Upper lobe of left lung (tissue), 6 donors: Measurements from ENCODE around the gene GPR42. TPM values are rescaled to one million over a fixed set of nuclear protein-coding genes. Genes with fewer than 3 reads are reported as not detected.

Experiments
- ATAC-seq, 2 donors: fragments of 200-7000 bp; cut with Tn5 transposase; one replicate each; pipeline ENCODE4 v1.9.1; 2022; ENCODE audit warnings: mild to moderate bottlenecking in 2 of 2, moderate library complexity in 2 of 2; ENCODE audit not compliant: low FRiP score in 2 of 2
- DNase-seq, 2 donors: peaks; one replicate each; pipeline ENCODE4 v3.0.0-alpha.2; 2019 to 2020
- H3K27ac ChIP-seq, 4 donors: fragments of 200-600 bp; sonication (generic); one replicate each; pipeline ENCODE4 v1.5.1; 2016 to 2019
- H3K27me3 ChIP-seq, 4 donors: fragments of 200-600 bp; sonication (generic); one replicate each; pipeline ENCODE4 v1.5.1; 2017 to 2019
- H3K36me3 ChIP-seq, 4 donors: fragments of 200-600 bp; sonication (generic); one replicate each; pipeline ENCODE4 v1.5.1; 2016 to 2019
- H3K4me1 ChIP-seq, 4 donors: fragments of 200-600 bp; sonication (generic); one replicate each; pipeline ENCODE4 v1.5.1; 2018 to 2019
- H3K4me3 ChIP-seq, 4 donors: fragments of 200-600 bp; sonication (generic); one replicate each; pipeline ENCODE4 v1.5.1; 2017 to 2019; ENCODE audit warnings: mild to moderate bottlenecking in 2 of 4, moderate library complexity in 1 of 4
- H3K9me3 ChIP-seq, 4 donors: fragments of 200-600 bp; sonication (generic); one replicate each; pipeline ENCODE4 v1.5.1; 2018 to 2019
- EP300 ChIP-seq, 4 donors: sonication (generic); formaldehyde crosslinking; IDR thresholded peaks; one replicate each; pipeline ENCODE4 v1.5.1; 2017; ENCODE audit warnings: antibody characterized with exemption in 4 of 4, control low read depth in 2 of 4
- POLR2A ChIP-seq, 4 donors: fragments of 450-650 bp; IDR thresholded peaks; one replicate each; pipeline ENCODE4 v1.5.1; 2016 to 2017; ENCODE audit warnings: antibody characterized with exemption in 4 of 4, mild to moderate bottlenecking in 2 of 4
- POLR2AphosphoS5 ChIP-seq, 2 donors: sonication (generic); formaldehyde crosslinking; IDR thresholded peaks; one replicate each; pipeline ENCODE4 v1.5.1; 2017; ENCODE audit warnings: antibody characterized with exemption in 2 of 2
- WGBS, 2 donors: methylation state at CpG; one replicate each; pipeline ENCODE4 v1.1.5; 2017 to 2018; 5-methylcytosine and 5-hydroxymethylcytosine counted together
- total RNA-seq, 6 donors: library from RNA; depleted of rRNA in 4 of 6; stranded (reverse); fragments of >200 nt in 4 of 6; gene quantifications; one replicate each; pipeline versions ENCODE4 v1.1.0 to v1.2.1, GENCODE V29; 2016 to 2021
- TF ChIP-seq, protein P1 (sequence below), 6 experiments: fragments of 450-650 bp in 4 of 6; fragments of 200-600 bp in 2 of 6; sonication (generic) in 2 of 6; IDR thresholded peaks; one replicate each; pipeline ENCODE4 v1.5.1; 2016 to 2019; ENCODE audit warnings: antibody characterized with exemption in 6 of 6
- donor health status: DM: no; HTN: no; CAD: no; lungs with moderate emphysema.
- donor health status: DM: no; HTN: yes; CAD: no; lungs with severe emphysema.

GPR42 gene
- total RNA-seq, 6 donors from 2014 or later, result 0.14 to 0.17 TPM; not detected in 4

DNA sequence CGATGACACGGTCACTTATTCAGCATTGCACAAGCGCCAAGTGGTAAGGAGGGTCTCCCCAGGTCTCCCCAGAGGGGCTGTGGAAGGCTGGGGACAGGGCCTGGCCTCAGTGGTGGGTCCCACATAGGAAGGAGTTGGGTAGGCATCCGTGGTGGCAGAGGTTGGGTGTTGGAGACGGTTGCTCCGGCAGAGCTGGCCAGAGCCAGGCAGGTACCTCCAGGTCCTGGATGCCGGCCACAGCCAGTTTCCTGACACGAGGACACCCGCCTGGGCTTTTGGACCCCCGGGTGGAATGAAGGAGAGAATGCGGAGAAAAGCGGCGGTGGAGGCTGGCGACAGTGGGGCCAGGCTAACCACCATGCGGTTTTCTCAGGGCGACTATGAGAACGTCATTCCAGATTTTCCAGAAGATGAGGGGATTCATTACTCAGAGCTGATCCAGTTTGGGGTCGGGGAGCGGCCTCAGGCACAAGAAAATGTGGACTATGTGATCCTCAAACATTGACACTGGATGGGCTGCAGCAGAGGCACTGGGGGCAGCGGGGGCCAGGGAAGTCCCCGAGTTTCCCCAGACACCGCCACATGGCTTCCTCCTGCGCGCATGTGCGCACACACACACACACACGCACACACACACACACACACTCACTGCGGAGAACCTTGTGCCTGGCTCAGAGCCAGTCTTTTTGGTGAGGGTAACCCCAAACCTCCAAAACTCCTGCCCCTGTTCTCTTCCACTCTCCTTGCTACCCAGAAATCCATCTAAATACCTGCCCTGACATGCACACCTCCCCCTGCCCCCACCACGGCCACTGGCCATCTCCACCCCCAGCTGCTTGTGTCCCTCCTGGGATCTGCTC is 24.4 kb upstream of the GPR42 start:
- Histone ChIP-seq H3K4me3 (no peak overlapping the region), H3K27me3 (no peaks in the 10 kb centered on the region), H3K4me1 (peaks cover 0 to 18% (median 11%) of the 10 kb centered on the region in 4 donors), H3K36me3 (no peaks in the 10 kb centered on the region), H3K9me3 (no peaks in the 10 kb centered on the region), H3K27ac (peak overlapping the region in 2 of 4 donors; percentile 55 to 59)
- ATAC-seq (no peak), DNase-seq (peak in 1 of 2 donors; percentile 24)
- 63 to 65% methylated on average over 25 to 28 of the region's 28 CpGs for WGBS, 2 donors
- TF ChIP-seq POLR2AphosphoS5 (IDR thresholded peaks at IDR 0.05) (no peak), POLR2A (IDR thresholded peaks at IDR 0.05) (no peak), EP300 (IDR thresholded peaks at IDR 0.05) (no peak)
- TF ChIP-seq, protein P1, sequence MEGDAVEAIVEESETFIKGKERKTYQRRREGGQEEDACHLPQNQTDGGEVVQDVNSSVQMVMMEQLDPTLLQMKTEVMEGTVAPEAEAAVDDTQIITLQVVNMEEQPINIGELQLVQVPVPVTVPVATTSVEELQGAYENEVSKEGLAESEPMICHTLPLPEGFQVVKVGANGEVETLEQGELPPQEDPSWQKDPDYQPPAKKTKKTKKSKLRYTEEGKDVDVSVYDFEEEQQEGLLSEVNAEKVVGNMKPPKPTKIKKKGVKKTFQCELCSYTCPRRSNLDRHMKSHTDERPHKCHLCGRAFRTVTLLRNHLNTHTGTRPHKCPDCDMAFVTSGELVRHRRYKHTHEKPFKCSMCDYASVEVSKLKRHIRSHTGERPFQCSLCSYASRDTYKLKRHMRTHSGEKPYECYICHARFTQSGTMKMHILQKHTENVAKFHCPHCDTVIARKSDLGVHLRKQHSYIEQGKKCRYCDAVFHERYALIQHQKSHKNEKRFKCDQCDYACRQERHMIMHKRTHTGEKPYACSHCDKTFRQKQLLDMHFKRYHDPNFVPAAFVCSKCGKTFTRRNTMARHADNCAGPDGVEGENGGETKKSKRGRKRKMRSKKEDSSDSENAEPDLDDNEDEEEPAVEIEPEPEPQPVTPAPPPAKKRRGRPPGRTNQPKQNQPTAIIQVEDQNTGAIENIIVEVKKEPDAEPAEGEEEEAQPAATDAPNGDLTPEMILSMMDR (IDR thresholded peaks at IDR 0.05), result no peak

DNA sequence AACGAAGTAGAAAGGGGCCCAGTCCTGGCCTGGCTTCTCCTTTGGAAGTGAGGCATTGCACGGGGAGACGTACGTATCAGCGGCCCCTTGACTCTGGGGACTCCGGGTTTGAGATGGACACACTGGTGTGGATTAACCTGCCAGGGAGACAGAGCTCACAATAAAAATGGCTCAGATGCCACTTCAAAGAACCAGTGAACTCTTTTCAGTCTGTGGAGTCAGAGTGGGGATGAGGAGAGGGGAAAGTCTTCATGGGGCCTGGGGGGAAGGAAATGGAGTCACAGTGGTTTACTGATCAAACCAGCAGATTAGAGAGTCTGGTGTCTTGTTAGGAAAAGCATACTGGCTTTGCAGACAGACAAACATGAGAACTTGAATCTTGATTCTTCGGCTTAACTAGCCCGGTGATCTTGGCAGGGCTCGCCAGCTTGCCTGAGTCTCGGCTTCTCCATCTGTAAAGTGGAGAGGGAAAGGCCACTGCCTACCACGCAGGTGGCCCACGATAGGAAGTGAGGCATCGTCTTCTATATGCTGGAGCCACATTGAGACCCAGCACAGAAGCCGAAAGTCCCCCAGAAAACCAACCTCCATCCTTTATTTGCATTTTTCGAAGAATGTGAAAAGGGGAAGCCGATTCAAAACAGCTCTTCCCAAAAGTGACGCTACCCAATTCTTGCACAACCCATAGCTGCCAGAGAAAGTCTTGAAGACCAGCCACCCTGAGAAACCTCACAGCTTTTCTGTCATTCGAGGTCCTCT is 23.5 kb upstream of the GPR42 start, which contains the start of gene FFAR1:
Gene FFAR1, plus strand, starts transcription at position 732 of the 759 bp plus-strand sequence. CDS start 3,650 bp downstream, outside the sequence.
- DNase-seq (peak in 1 of 2 donors; percentile 48), ATAC-seq (peak in 1 of 2 donors; percentile 44)
- Histone ChIP-seq H3K9me3 (no peaks in the 10 kb centered on the region), H3K4me1 (peaks cover 0 to 18% (median 11%) of the 10 kb centered on the region in 4 donors), H3K36me3 (no peaks in the 10 kb centered on the region), H3K4me3 (no peak within 1 kb of the TSS), H3K27me3 (no peaks in the 10 kb centered on the region), H3K27ac (peak within 1 kb of the TSS; percentile 55 to 63 (median 60))
- no peak for TF ChIP-seq POLR2A (IDR thresholded peaks at IDR 0.05)
- TF ChIP-seq EP300 (IDR thresholded peaks at IDR 0.05), result no peak
- TF ChIP-seq, protein P1 (IDR thresholded peaks at IDR 0.05), result no peak
- WGBS, 2 donors, result 46 to 54% methylated on average over 18 of the region's 18 CpGs

DNA sequence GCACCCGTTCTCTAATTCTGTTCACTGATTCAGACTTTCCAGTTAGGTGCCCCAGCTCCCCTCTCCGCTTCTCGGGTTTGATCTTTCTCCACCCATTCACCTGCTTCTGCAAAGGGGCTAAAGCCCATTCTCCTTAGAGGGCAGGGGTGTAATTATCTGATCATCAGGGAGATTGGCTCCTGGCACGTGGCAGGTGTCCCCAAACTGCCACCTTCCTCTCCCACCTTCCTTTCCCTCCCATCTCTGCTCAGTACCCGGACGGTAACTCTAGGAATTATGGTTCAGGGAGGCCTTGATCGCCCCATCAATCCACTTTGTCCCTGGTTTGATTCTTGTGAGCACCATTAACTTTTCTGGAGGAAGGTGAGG is 23.0 kb upstream of the GPR42 start:
- no peaks in the 10 kb centered on the region for H3K36me3 ChIP-seq
- H3K4me1 ChIP-seq, result peaks cover 1 to 24% (median 12%) of the 10 kb centered on the region in 4 donors
- ATAC-seq (no peak), DNase-seq (no peak)
- WGBS, 2 donors, result 73 to 76% methylated on average over 7 of the region's 7 CpGs
- H3K27ac ChIP-seq, result peak overlapping the region; percentile 55 to 63 (median 60)
- H3K9me3 ChIP-seq, result no peaks in the 10 kb centered on the region
- H3K4me3 ChIP-seq, result no peak overlapping the region
- no peaks in the 10 kb centered on the region for H3K27me3 ChIP-seq
- no peak for TF ChIP-seq POLR2A (IDR thresholded peaks at IDR 0.05)
- TF ChIP-seq, protein P1 (IDR thresholded peaks at IDR 0.05), result no peak
- no peak for TF ChIP-seq EP300 (IDR thresholded peaks at IDR 0.05)
- TF ChIP-seq POLR2AphosphoS5 (IDR thresholded peaks at IDR 0.05), result no peak

DNA sequence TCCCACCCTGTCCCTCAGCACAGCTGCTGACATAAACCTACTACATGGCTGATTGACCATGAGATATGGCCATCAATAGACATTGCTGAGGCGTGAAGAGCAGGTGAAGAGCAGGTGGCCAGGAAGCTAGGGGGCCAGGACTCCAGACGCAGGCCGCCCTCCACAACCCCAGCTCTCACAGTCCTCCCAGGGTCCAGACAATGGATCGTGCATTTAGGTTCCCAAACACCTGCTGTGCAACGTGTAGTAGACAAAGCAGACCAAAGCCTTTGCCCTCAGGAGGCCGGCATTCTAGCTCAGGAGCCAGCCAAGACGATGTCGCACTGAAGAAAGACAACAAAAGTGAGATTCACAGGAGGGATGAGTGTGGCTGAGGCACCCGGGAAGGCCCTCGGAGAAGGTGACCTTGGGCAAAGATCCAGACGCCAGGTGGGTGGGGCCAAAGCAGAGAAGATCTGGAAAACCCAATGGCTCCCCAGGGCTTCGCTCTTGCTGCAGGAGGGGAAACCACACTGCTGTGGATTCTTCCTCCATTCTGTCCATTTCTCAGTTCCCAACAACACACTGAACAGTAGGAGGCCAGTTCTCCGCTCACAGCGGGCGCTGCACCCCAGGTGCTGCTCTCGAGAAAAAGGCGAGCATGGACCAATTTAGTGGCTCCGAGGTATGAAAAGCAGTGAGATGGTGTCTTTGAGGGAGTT is 21.8 kb upstream of the GPR42 start:
- Histone ChIP-seq H3K27me3 (no peaks in the 10 kb centered on the region), H3K27ac (no peak overlapping the region), H3K4me1 (peaks cover 3 to 26% (median 12%) of the 10 kb centered on the region in 4 donors), H3K9me3 (no peaks in the 10 kb centered on the region), H3K4me3 (no peak overlapping the region), H3K36me3 (no peaks in the 10 kb centered on the region)
- DNase-seq (peak in 1 of 2 donors; percentile 16), ATAC-seq (no peak)
- WGBS, 2 donors, result 87 to 93% methylated on average over 17 to 18 of the region's 18 CpGs
- TF ChIP-seq POLR2A (IDR thresholded peaks at IDR 0.05), result no peak
- no peak for TF ChIP-seq EP300 (IDR thresholded peaks at IDR 0.05)
- no peak for TF ChIP-seq POLR2AphosphoS5 (IDR thresholded peaks at IDR 0.05)
- TF ChIP-seq, protein P1 (IDR thresholded peaks at IDR 0.05), result no peak
